HCT116 (cell line): ENCODE measurements around the gene SUB1.

Experiments used
- CTCF ChIP-seq, 3 experiments: fragments of 200-600 bp in 1 of 3; sonication (generic) in 1 of 3; IDR thresholded peaks in 2 of 3; conservative IDR thresholded peaks in 1 of 3; 2 replicates each; pipeline ENCODE4 v1.5.1; 2012 to 2017; ENCODE audit warnings: low read depth in 2 of 3, low read length in 2 of 3, antibody characterized with exemption in 1 of 3, borderline replicate concordance in 1 of 3, control low read depth in 1 of 3, mild to moderate bottlenecking in 1 of 3, mixed read lengths in 1 of 3, mixed run types in 1 of 3, moderate library complexity in 1 of 3; ENCODE audit not compliant: insufficient read depth in 1 of 3
- EGR1 ChIP-seq: IDR thresholded peaks from 2 replicates; pipeline ENCODE4 v1.6.1; 2012; ENCODE audit warnings: low read depth
- POLR2A ChIP-seq: IDR thresholded peaks from 2 replicates; pipeline ENCODE4 v1.7.0; 2011; ENCODE audit warnings: borderline replicate concordance; ENCODE audit not compliant: insufficient read depth, insufficient read length; ENCODE audit errors: extremely low read depth
- REST ChIP-seq: IDR thresholded peaks from 2 replicates; pipeline ENCODE4 v1.6.1; 2012; ENCODE audit warnings: low read depth
- SP1 ChIP-seq: IDR thresholded peaks from 2 replicates; pipeline ENCODE4 v1.6.1; 2012; ENCODE audit warnings: low read depth

GRCh38 chr5:32538031-32538547 is 47.3 kb upstream of the SUB1 start:
- TF ChIP-seq POLR2A (no peak), CTCF (IDR thresholded peaks at IDR 0.05 in 2 of 3, conservative IDR thresholded peaks at IDR 0.05 in 1 of 3; ENCODE audit: borderline replicate concordance in 1 of 3, insufficient read depth in 1 of 3, low read depth in 2 of 3, low read length in 2 of 3) (no peak), EGR1 (no peak), REST (no peak), SP1 (no peak)
